H9 (cell line): ENCODE measurements around the gene SLC9A9. TPM values are rescaled to one million over a fixed set of nuclear protein-coding genes. Genes with fewer than 3 reads are reported as not detected.

Source experiments
- DNase-seq: peaks from one replicate; pipeline ENCODE4 v3.0.0-alpha.2; 2017
- H2AFZ ChIP-seq: one replicate; pipeline ENCODE4 v1.6.1; 2013; ENCODE audit warnings: mild to moderate bottlenecking, low read length, control low read depth, moderate library complexity
- H2AK5ac ChIP-seq: 2 replicates; pipeline ENCODE4 v1.6.1; 2013; ENCODE audit warnings: low read length, control low read depth, mixed read lengths; ENCODE audit not compliant: insufficient read length
- H2BK120ac ChIP-seq: one replicate; pipeline ENCODE4 v1.6.1; 2013; ENCODE audit warnings: low read depth, mild to moderate bottlenecking, low read length, control low read depth, inconsistent platforms; ENCODE audit not compliant: poor library complexity, severe bottlenecking
- H2BK12ac ChIP-seq: 2 replicates; pipeline ENCODE4 v1.6.1; 2013; ENCODE audit warnings: low read length, control low read depth, mixed read lengths, low read depth; ENCODE audit not compliant: insufficient read length
- H2BK15ac ChIP-seq: 2 replicates; pipeline ENCODE4 v1.6.1; 2013; ENCODE audit warnings: low read depth, low read length, control low read depth
- H2BK20ac ChIP-seq: one replicate; pipeline ENCODE4 v1.6.1; 2013; ENCODE audit warnings: low read depth, mild to moderate bottlenecking, low read length, control low read depth, inconsistent platforms; ENCODE audit not compliant: poor library complexity, severe bottlenecking
- H2BK5ac ChIP-seq: 2 replicates; pipeline ENCODE4 v1.6.1; 2013; ENCODE audit warnings: low read length, control low read depth, mixed read lengths; ENCODE audit not compliant: insufficient read length
- H3K14ac ChIP-seq: 2 replicates; pipeline ENCODE4 v1.6.1; 2013; ENCODE audit warnings: low read length, control low read depth; ENCODE audit not compliant: insufficient read depth
- H3K18ac ChIP-seq: 2 replicates; pipeline ENCODE4 v1.6.1; 2013; ENCODE audit warnings: low read depth, mild to moderate bottlenecking, mixed read lengths, low read length, control low read depth; ENCODE audit not compliant: insufficient read length
- H3K23ac ChIP-seq: 2 replicates; pipeline ENCODE4 v1.6.1; 2013; ENCODE audit warnings: low read length, control low read depth, mixed read lengths, low read depth; ENCODE audit not compliant: insufficient read length
- H3K23me2 ChIP-seq: 2 replicates; pipeline ENCODE4 v1.6.1; 2013; ENCODE audit warnings: low read depth, mild to moderate bottlenecking, mixed read lengths, low read length, control low read depth; ENCODE audit not compliant: insufficient read length, poor library complexity, severe bottlenecking
- H3K27ac ChIP-seq: 2 replicates; pipeline ENCODE4 v1.5.1; 2013; ENCODE audit warnings: low read length, control low read depth, mixed read lengths, low read depth; ENCODE audit not compliant: insufficient read length
- H3K27me3 ChIP-seq: 2 replicates; pipeline ENCODE4 v1.6.1; 2013; ENCODE audit warnings: low read length, control low read depth, inconsistent platforms; ENCODE audit not compliant: insufficient read depth
- H3K4ac ChIP-seq: 2 replicates; pipeline ENCODE4 v1.6.1; 2013; ENCODE audit warnings: low read depth, mild to moderate bottlenecking, control low read depth, inconsistent platforms, low read length, moderate library complexity
- H3K4me1 ChIP-seq: 2 replicates; pipeline ENCODE4 v1.6.1; 2013; ENCODE audit warnings: low read length, control low read depth, inconsistent platforms; ENCODE audit not compliant: insufficient read depth
- H3K4me2 ChIP-seq: 2 replicates; pipeline ENCODE4 v1.6.1; 2013; ENCODE audit warnings: low read length, control low read depth, mixed read lengths; ENCODE audit not compliant: insufficient read length, insufficient read depth
- H3K56ac ChIP-seq: 2 replicates; pipeline ENCODE4 v1.6.1; 2013; ENCODE audit warnings: low read depth, mild to moderate bottlenecking, mixed read lengths, low read length, control low read depth; ENCODE audit not compliant: insufficient read length
- H3K79me1 ChIP-seq: 2 replicates; pipeline ENCODE4 v1.6.1; 2013; ENCODE audit warnings: low read depth, mild to moderate bottlenecking, moderate library complexity, low read length, control low read depth, inconsistent platforms; ENCODE audit not compliant: insufficient read depth, poor library complexity, severe bottlenecking
- H3K79me2 ChIP-seq: 2 replicates; pipeline ENCODE4 v1.6.1; 2013; ENCODE audit warnings: low read length, control low read depth, inconsistent platforms; ENCODE audit not compliant: insufficient read depth
- H3K9ac ChIP-seq: 2 replicates; pipeline ENCODE4 v1.6.1; 2013; ENCODE audit warnings: low read length, control low read depth, mixed read lengths; ENCODE audit not compliant: insufficient read length; ENCODE audit errors: extremely low read depth
- H3K9me3 ChIP-seq: one replicate; pipeline ENCODE4 v1.6.1; 2013; ENCODE audit warnings: low read depth, low read length, inconsistent platforms; ENCODE audit not compliant: control insufficient read depth
- H3T11ph ChIP-seq: one replicate; pipeline ENCODE4 v1.6.1; 2013; ENCODE audit warnings: mild to moderate bottlenecking, low read length, control low read depth, inconsistent platforms
- H4K20me1 ChIP-seq: one replicate; pipeline ENCODE4 v1.6.1; 2013; ENCODE audit not compliant: control insufficient read depth, insufficient read length, insufficient read depth
- H4K5ac ChIP-seq: 2 replicates; pipeline ENCODE4 v1.6.1; 2013; ENCODE audit warnings: low read depth, mild to moderate bottlenecking, mixed read lengths, low read length, control low read depth; ENCODE audit not compliant: insufficient read length
- H4K8ac ChIP-seq: replicated peaks from 2 replicates; pipeline ENCODE4 v1.6.1; 2013; ENCODE audit warnings: low read length, control low read depth, mixed read lengths, low read depth; ENCODE audit not compliant: insufficient read length
- H4K91ac ChIP-seq: 2 replicates; pipeline ENCODE4 v1.6.1; 2013; ENCODE audit warnings: low read depth, mild to moderate bottlenecking, moderate library complexity, mixed read lengths, low read length, control low read depth; ENCODE audit not compliant: insufficient read length
- H3K27ac Mint-ChIP-seq, 3 experiments: 2 replicates in 2 of 3; 3 replicates in 1 of 3; pipeline ENCODE4 v1.8.0; 2020 to 2021; ENCODE audit warnings: mixed read lengths in 3 of 3, mild to moderate bottlenecking in 1 of 3, moderate library complexity in 1 of 3
- H3K27me3 Mint-ChIP-seq: 2 replicates; pipeline ENCODE4 v1.8.0; 2021; ENCODE audit warnings: low read depth, mild to moderate bottlenecking, moderate library complexity, mixed read lengths
- H3K36me3 Mint-ChIP-seq, 3 experiments: 2 replicates in 2 of 3; 3 replicates in 1 of 3; pipeline ENCODE4 v1.8.0; 2020 to 2021; ENCODE audit warnings: low read depth in 3 of 3, mixed read lengths in 3 of 3; ENCODE audit not compliant: insufficient read depth in 1 of 3
- H3K4me1 Mint-ChIP-seq, 2 experiments: 2 replicates each; pipeline ENCODE4 v1.8.0; 2020; ENCODE audit warnings: mixed read lengths in 2 of 2
- H3K4me3 Mint-ChIP-seq, 2 experiments: 2 replicates in 1 of 2; 3 replicates in 1 of 2; pipeline ENCODE4 v1.8.0; 2020 to 2021; ENCODE audit warnings: mild to moderate bottlenecking in 2 of 2, mixed read lengths in 2 of 2, moderate library complexity in 1 of 2
- H3K9me3 Mint-ChIP-seq, 2 experiments: 2 replicates in 1 of 2; 3 replicates in 1 of 2; pipeline ENCODE4 v1.8.0; 2020; ENCODE audit warnings: mild to moderate bottlenecking in 2 of 2, mixed read lengths in 2 of 2, moderate library complexity in 1 of 2
- WGBS: extraction: QIAGEN DNeasy Blood & Tissue Kit; methylation state at CpG from one replicate; pipeline ENCODE4 v1.1.7; 2013; ENCODE audit warnings: missing lambda C conversion rate, low lambda C conversion rate, mixed read lengths; ENCODE audit not compliant: insufficient read length; ENCODE audit errors: extremely low coverage; 5-methylcytosine and 5-hydroxymethylcytosine counted together
- total RNA-seq: library from RNA; stranded (reverse); gene quantifications from 2 replicates; pipeline ENCODE4 v1.2.1, GENCODE V29; 2021
- TF ChIP-seq, protein P1 (sequence below): fragments of 200-600 bp; sonication (generic); conservative IDR thresholded peaks from 3 replicates; pipeline ENCODE4 v1.8.0; 2021; ENCODE audit warnings: antibody characterized with exemption, mild to moderate bottlenecking

SLC9A9 gene
- total RNA-seq, 1 experiment from 2014 or later, result 0.35 TPM

DNA sequence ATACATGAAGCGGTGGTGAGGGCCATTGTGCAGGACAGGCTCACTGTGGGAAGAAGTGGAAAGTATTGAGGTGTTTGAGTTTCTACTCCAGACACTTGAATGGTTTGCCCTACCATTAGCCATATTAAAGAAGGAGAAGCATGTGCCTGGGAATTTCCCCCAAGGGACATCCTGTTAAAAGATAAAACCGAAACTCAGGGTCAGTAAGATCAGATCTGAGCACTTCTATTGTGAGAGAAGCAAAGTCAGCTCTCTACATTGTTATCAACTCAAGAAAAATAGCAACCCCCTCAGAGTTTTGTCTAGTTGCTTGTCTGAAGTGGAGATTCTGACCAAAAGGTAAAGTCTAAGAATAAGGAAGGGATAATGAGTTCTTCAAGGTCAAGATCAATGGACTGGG, 458.9 kb downstream of the SLC9A9 start:
- Mint-ChIP-seq H3K9me3 (peaks cover 18 to 20% of the 10 kb centered on the region in 2 experiments), H3K4me1 (peaks cover 5 to 7% of the 10 kb centered on the region in 2 experiments; a peak in 3 of 4 replicates), H3K27me3 (no peaks in the 10 kb centered on the region; the same call in none of the 2 replicates), H3K4me3 (no peak overlapping the region), H3K36me3 (peaks cover 8 to 13% (median 10%) of the 10 kb centered on the region in 3 experiments; a peak in 5 of 7 replicates), H3K27ac (no peak overlapping the region)
- Histone ChIP-seq H4K20me1 (no peaks in the 10 kb centered on the region), H3K18ac (no peak overlapping the region), H3K4me1 (no peaks in the 10 kb centered on the region), H4K5ac (no peak overlapping the region), H3K27ac (no peak overlapping the region), H4K8ac (no peak overlapping the region), H3K9ac (no peak overlapping the region), H3K79me1 (no peaks in the 10 kb centered on the region), H3K23ac (no peak overlapping the region), H2BK5ac (no peak overlapping the region), H3K56ac (no peak overlapping the region), H2BK20ac (no peak overlapping the region), H3K23me2 (no peaks in the 10 kb centered on the region), H3K14ac (no peak overlapping the region), H2AK5ac (no peak overlapping the region), H3K9me3 (no peaks in the 10 kb centered on the region), H2BK120ac (no peak overlapping the region), H3K79me2 (no peaks in the 10 kb centered on the region), H4K91ac (no peak overlapping the region), H2BK12ac (no peak overlapping the region), H3K4ac (no peak overlapping the region), H2BK15ac (no peak overlapping the region), H3K4me2 (no peak overlapping the region), H2AFZ (no peak overlapping the region), H3K27me3 (no peaks in the 10 kb centered on the region), H3T11ph (no peak overlapping the region)
- TF ChIP-seq, protein P1, sequence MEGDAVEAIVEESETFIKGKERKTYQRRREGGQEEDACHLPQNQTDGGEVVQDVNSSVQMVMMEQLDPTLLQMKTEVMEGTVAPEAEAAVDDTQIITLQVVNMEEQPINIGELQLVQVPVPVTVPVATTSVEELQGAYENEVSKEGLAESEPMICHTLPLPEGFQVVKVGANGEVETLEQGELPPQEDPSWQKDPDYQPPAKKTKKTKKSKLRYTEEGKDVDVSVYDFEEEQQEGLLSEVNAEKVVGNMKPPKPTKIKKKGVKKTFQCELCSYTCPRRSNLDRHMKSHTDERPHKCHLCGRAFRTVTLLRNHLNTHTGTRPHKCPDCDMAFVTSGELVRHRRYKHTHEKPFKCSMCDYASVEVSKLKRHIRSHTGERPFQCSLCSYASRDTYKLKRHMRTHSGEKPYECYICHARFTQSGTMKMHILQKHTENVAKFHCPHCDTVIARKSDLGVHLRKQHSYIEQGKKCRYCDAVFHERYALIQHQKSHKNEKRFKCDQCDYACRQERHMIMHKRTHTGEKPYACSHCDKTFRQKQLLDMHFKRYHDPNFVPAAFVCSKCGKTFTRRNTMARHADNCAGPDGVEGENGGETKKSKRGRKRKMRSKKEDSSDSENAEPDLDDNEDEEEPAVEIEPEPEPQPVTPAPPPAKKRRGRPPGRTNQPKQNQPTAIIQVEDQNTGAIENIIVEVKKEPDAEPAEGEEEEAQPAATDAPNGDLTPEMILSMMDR, result no peak
- DNase-seq, result no peak
- no CpG with 5 or more reads among the region's 2 CpGs for WGBS
